HG02938 (cell line): ENCODE measurements around the gene IZUMO4.
"Not testable (repeated sequence)": the region's sequence is repeated elsewhere in the genome, so short reads cannot be mapped to it uniquely, and the experiment has no call there.

Source experiments
- ATAC-seq: cut with Tn5 transposase; IDR thresholded peaks from one replicate; pipeline ENCODE4 v1.9.1; 2021; ENCODE audit warnings: mild to moderate bottlenecking, moderate library complexity; ENCODE audit not compliant: unreplicated experiment

The IZUMO4 gene

GRCh38 chr19:2122251-2122650 is 25.5 kb downstream of the IZUMO4 start:
- no peak for ATAC-seq

GRCh38 chr19:2122982-2123381 is 26.3 kb downstream of the IZUMO4 start:
- ATAC-seq: no peak

DNA sequence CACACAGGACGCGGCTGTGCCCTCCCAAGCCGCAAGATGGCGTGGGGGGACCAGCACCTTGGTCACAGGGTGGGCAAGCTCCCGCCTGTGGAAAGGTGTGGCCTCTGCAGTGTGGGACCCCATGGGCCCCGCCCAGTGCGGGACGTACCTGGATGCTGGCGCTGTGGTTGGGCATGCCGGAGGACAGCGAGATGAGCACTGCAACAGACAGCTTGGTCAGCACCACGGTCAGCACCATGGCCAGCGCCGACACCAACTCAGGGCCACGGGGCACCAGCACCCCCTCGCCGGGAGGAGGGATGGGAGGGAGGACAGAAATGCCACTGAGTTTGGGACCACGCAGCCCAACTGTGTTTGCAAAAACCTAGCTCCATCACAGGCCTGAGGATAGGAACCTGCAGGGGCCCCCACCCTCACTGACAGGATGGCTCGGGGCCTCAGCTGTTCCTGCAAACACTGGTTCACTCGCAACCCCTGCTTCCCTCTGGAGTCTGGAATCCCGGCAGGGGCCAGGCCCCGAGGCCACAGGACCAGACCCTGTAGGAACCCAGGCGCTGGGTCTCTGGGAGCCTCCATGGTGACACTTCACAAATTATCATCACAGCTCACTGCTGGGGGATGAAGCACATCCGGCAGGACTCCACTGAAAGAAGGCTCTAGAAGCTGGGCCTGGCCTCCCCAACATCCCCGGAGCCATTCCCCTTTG is 27.1 kb downstream of the IZUMO4 start:
- ATAC-seq: no peak

- no peak for ATAC-seq
Observed at GRCh38 chr19:2126879-2127518, 30.3 kb downstream of the IZUMO4 start.

GRCh38 chr19:2127758-2128157 is 31.0 kb downstream of the IZUMO4 start:
- no peak for ATAC-seq

GRCh38 chr19:2128252-2128651 is 31.5 kb downstream of the IZUMO4 start:
- ATAC-seq: not testable (repeated sequence)

DNA sequence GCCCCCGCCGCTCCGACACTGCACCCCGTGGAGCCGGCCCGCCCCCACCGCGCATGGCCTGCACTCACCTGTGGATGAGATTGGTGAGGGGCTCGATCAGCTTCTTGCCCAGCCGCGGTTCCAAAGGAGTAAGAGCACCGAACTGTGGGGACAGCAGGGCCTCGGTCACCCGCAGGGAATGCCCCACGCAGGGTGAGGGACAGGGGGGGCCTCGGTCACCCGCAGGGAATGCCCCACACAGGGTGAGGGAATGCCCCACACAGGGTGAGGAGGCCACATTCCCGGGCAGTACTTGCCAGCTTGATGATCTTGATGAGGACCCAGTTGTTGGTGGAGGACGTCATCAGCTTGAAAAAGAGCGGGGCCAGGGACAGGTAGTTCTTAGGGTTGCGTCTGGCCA is 32.3 kb downstream of the IZUMO4 start:
- ATAC-seq: no peak

DNA sequence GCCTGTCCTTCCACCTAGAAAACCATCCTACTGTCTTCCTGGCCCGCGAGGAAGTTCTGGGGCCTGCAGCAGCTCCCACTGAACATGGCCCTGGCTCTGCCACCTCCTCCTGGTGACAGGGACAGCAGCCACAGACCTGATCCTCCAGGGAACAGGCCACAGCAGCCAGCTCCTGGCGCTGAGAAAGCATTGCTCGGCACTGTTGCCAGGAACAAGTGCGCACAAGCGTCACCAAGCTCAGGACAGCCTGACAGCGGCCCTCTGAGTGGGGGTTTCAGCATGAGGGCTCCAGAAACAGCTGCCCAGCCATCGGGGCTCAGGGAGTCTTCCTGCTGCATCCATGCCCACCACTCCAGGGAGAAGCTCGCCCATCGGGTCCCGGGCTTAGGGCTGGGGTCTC is 32.8 kb downstream of the IZUMO4 start:
- ATAC-seq: no peak

- no peak for ATAC-seq
Observed at GRCh38 chr19:2129892-2130770, 33.4 kb downstream of the IZUMO4 start.

DNA sequence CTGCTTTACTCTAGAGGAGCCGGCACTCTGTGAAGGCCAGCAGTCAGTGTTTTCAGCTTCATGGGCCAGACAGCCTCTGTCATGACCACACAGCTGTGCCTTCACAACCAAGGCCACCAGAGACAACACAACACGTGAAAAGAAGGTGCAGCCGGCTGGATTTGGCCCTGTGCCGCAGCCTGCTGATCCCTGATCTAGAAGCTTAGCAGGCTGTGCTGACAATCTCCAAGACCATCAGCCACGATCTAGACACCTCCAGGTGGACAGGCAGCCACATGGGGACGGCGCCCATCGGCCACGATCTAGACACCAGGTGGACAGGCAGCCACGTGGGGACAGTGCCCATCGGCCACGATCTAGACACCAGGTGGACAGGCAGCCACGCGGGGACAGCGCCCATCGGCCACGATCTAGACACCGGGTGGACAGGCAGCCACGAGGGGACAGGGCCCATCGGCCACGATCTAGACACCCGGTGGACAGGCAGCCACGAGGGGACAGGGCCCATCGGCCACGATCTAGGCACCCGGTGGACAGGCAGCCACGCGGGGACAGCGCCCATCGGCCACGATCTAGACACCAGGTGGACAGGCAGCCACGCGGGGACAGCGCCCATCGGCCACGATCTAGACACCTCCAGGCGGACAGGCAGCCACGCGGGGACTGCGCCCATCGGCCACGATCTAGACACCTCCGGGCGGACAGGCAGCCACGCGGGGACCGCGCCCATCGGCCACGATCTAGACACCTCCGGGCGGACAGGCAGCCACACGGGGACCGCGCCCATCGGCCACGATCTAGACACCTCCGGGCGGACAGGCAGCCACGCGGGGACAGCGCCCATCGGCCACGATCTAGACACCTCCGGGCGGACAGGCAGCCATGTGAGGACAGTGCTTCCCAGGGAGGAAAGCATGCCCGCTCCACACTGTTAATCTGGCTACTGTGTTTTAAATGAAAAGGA is 34.6 kb downstream of the IZUMO4 start:
- not testable (repeated sequence) for ATAC-seq

GRCh38 chr19:2132191-2132590 is 35.5 kb downstream of the IZUMO4 start:
- ATAC-seq: no peak

DNA sequence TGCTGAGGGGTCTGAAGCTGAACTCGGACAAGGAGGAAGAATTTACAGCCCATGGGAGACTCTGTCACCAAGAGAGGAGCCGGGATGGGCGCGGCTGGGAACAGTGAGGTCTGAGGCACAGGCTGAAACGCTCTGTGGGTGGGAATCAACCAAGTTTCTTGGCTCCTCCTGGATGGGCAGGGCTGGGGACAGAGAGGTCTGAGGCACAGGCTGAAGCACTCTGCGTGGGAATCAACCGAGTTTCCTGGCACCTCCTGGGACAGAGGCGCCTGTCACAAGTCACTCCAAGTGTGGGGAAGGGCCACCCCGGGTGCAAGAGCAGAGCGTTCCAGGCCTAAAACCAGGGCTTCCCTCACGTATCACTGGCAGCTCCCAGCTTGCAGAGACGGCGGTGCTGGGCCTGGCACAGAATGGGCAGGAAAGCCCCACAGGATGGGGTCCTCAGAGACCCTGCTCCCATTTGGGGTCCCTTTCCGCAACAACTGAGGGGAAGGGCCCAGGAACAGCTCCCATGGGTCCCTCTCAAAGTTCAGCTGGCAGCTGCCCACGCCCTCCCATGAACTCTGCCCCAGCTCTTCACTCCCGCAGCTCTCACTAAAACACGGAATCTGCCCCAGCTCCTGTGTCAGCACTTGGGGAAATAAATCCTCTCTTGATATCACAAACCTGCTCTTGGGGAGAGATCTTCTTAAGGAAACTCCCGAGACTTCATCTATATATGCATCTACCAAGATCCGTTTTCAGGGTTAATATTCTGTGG is 36.2 kb downstream of the IZUMO4 start:
- ATAC-seq: no peak

- ATAC-seq: no peak
Observed at GRCh38 chr19:2135474-2136402, 39.0 kb downstream of the IZUMO4 start.

- no peak for ATAC-seq
Observed at GRCh38 chr19:2136796-2137195, 40.1 kb downstream of the IZUMO4 start.

- ATAC-seq: no peak
Observed at GRCh38 chr19:2138061-2138728, 41.5 kb downstream of the IZUMO4 start.

DNA sequence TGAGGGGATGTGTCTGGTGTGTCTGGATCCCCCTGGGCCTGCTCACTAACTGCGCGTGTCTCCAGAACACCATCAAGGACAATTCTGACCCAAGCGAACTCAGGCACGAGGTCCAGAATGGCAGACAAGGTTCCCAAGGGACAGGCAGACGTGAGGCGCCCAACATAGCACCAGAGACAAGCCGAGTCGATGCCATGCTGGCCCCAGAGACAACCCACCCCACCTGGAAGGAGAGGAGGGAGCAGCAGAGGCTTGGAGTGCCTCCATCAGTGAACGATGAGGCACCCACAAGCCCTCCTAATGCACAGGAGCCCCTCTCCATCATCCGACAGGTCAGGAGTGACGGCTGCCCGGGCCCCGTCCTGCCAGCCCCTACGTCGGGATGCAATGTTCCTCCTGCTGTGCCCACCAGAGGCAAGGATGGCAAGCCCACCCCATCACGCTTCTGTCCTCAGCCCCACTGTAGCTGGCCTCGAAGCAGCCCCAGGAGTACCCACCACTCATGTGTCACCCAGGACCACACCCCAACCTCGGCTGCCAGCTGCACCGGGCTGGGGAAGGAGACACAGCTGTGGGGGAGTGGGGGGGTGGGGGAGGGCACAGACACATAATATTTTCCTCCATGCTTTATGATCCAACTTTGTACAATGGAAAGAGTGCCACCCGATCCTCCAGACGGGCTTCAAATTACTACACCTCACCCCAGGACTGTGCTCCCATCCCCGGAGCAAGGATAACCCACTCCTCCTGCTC is 42.8 kb downstream of the IZUMO4 start:
- ATAC-seq: no peak

DNA sequence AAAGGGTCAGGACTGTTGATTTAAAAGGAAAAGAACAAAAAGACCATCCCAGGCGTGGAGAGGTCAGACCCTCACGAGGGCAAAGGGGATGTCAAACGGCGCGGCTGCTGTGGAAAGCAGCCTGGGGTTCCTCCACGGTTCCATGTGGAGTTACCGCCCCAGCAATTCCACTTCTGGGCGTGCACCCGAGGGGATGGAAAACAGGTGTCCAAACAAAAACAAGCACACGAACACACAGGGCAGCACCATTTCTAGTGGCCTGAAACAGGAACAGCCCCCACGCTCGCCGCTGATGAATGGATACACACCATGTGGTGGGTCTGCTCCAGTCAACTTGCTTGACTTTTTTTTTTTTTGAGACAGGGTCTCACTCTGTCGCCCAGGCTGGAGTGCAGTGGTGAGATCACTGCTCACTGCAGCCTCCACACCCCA is 43.4 kb downstream of the IZUMO4 start:
- ATAC-seq: no peak
